ENCODE measurements around the gene NHEJ1.

The NHEJ1 gene

GRCh38 chr2:219122202-219122980 is 38.2 kb downstream of the NHEJ1 start:
- DNase-seq = no peak

- no peak for DNase-seq
Observed at GRCh38 chr2:219120082-219120481, 40.5 kb downstream of the NHEJ1 start.

- peak; percentile 72 to 74 for DNase-seq
Observed at GRCh38 chr2:219119422-219120043, 41.1 kb downstream of the NHEJ1 start.

- no peak for DNase-seq
Observed at GRCh38 chr2:219118504-219118903, 42.1 kb downstream of the NHEJ1 start.

GRCh38 chr2:219116776-219117646 is 43.6 kb downstream of the NHEJ1 start:
- DNase-seq = no peak

- no peak for DNase-seq
Observed at GRCh38 chr2:219112651-219113338, 47.8 kb downstream of the NHEJ1 start.

- no peak for DNase-seq
Observed at GRCh38 chr2:219112062-219112406, 48.6 kb downstream of the NHEJ1 start.

- DNase-seq = no peak
Observed at GRCh38 chr2:219111375-219112061, 49.1 kb downstream of the NHEJ1 start.

- peak; percentile 42 to 49 for DNase-seq
Observed at GRCh38 chr2:219109471-219109870, 51.1 kb downstream of the NHEJ1 start.

GRCh38 chr2:219107758-219108157 is 52.9 kb downstream of the NHEJ1 start:
- no peak for DNase-seq

- DNase-seq = no peak
Observed at GRCh38 chr2:219106251-219106650, 54.4 kb downstream of the NHEJ1 start.

- DNase-seq = peak in 1 of 2 donors; percentile 6
Observed at GRCh38 chr2:219104107-219105035, 56.2 kb downstream of the NHEJ1 start.

- no peak for DNase-seq
Observed at GRCh38 chr2:219099329-219099728, 61.3 kb downstream of the NHEJ1 start.

GRCh38 chr2:219095406-219095935 is 65.1 kb downstream of the NHEJ1 start:
- DNase-seq = no peak

- DNase-seq = no peak
Observed at GRCh38 chr2:219094171-219094570, 66.4 kb downstream of the NHEJ1 start.

- DNase-seq = no peak
Observed at GRCh38 chr2:219090436-219091299, 69.9 kb downstream of the NHEJ1 start.

- no peak for DNase-seq
Observed at GRCh38 chr2:219089330-219089729, 71.3 kb downstream of the NHEJ1 start.

GRCh38 chr2:219087848-219088247 is 72.8 kb downstream of the NHEJ1 start:
- no peak for DNase-seq

- no peak for DNase-seq
Observed at GRCh38 chr2:219087361-219087760, 73.3 kb downstream of the NHEJ1 start.

GRCh38 chr2:219086196-219086595 is 74.4 kb downstream of the NHEJ1 start:
- DNase-seq = no peak

Data from stimulated activated CD4-positive, alpha-beta T cell treated with anti-CD3 and anti-CD28 coated beads, Interleukin-2, amount 100 ng/mL, for 24 hours (primary cell).